ENCODE measurements around the gene NDUFAF4.

Gene NDUFAF4

GRCh38 chr6:96878143-96878542, 19.5 kb downstream of the NDUFAF4 start:
- DNase-seq (ENCODE audit: extremely low read depth, low read depth), result no peak
- H3K4me3 ChIP-seq (replicated peaks; ENCODE audit: low read depth, low read length), result no peak overlapping the region
- TF ChIP-seq CTCF (IDR thresholded peaks at IDR 0.05; ENCODE audit: low read depth, low read length, missing control alignments), result no peak

GRCh38 chr6:96876886-96877545, 20.7 kb downstream of the NDUFAF4 start:
- TF ChIP-seq CTCF (IDR thresholded peaks at IDR 0.05; ENCODE audit: low read depth, low read length, missing control alignments), result no peak
- DNase-seq (ENCODE audit: extremely low read depth, low read depth), result no peak
- H3K4me3 ChIP-seq (replicated peaks; ENCODE audit: low read depth, low read length), result no peak overlapping the region

GRCh38 chr6:96872976-96873375, 24.7 kb downstream of the NDUFAF4 start:
- H3K4me3 ChIP-seq (replicated peaks; ENCODE audit: low read depth, low read length), result no peak overlapping the region
- no peak for TF ChIP-seq CTCF (IDR thresholded peaks at IDR 0.05; ENCODE audit: low read depth, low read length, missing control alignments)
- DNase-seq (ENCODE audit: extremely low read depth, low read depth), result no peak

GRCh38 chr6:96865055-96865405, 32.7 kb downstream of the NDUFAF4 start:
- H3K4me3 ChIP-seq (replicated peaks; ENCODE audit: low read depth, low read length), result no peak overlapping the region
- no peak for TF ChIP-seq CTCF (IDR thresholded peaks at IDR 0.05; ENCODE audit: low read depth, low read length, missing control alignments)
- DNase-seq (ENCODE audit: extremely low read depth, low read depth), result no peak

GRCh38 chr6:96864216-96865054, 33.3 kb downstream of the NDUFAF4 start:
- no peak for DNase-seq (ENCODE audit: extremely low read depth, low read depth)

GRCh38 chr6:96862560-96862959, 35.1 kb downstream of the NDUFAF4 start:
- H3K4me3 ChIP-seq (replicated peaks; ENCODE audit: low read depth, low read length), result no peak overlapping the region
- TF ChIP-seq CTCF (IDR thresholded peaks at IDR 0.05; ENCODE audit: low read depth, low read length, missing control alignments), result no peak
- no peak for DNase-seq (ENCODE audit: extremely low read depth, low read depth)

More at GRCh38 chr6:96864216-96865054, 33.3 kb downstream of the NDUFAF4 start:
- H3K4me3 ChIP-seq (replicated peaks; ENCODE audit: low read depth, low read length), result no peak overlapping the region
- TF ChIP-seq CTCF (IDR thresholded peaks at IDR 0.05; ENCODE audit: low read depth, low read length, missing control alignments), result no peak

Data from HFF-Myc (cell line).